ENCODE data around the gene ERBB2.

ERBB2 gene

GRCh38 chr17:39738568-39738901 is 38.7 kb downstream of the ERBB2 start:
- H3K4me1 ChIP-seq (ENCODE audit: control insufficient read depth in 1 of 2, insufficient read depth in 2 of 2, low read length in 2 of 2), result peaks cover 16 to 26% of the 10 kb centered on the region in 2 donors
- H3K36me3 ChIP-seq (ENCODE audit: control insufficient read depth in 1 of 2, insufficient read depth in 2 of 2, low read length in 2 of 2), result peaks cover 5 to 10% of the 10 kb centered on the region in 2 donors
- peaks cover 0 to 4% of the 10 kb centered on the region in 2 donors for H3K27me3 ChIP-seq (ENCODE audit: control insufficient read depth in 1 of 2, insufficient read depth in 2 of 2, low read length in 2 of 2)
- no peaks in the 10 kb centered on the region for H3K9me3 ChIP-seq (ENCODE audit: control insufficient read depth in 1 of 2, low read length in 2 of 2)
- H3K4me3 ChIP-seq (ENCODE audit: low read depth in 1 of 2, low read length in 2 of 2), result peak overlapping the region; percentile 75 to 82
- peak overlapping the region; percentile 86 to 88 for H3K9ac ChIP-seq (ENCODE audit: low read depth in 1 of 2, low read length in 2 of 2)
- H3K27ac ChIP-seq (ENCODE audit: low read depth, low read length), result peak overlapping the region; percentile 86

GRCh38 chr17:39738983-39739884 is 39.4 kb downstream of the ERBB2 start:
- Histone ChIP-seq H3K27ac (ENCODE audit: low read depth, low read length) (peak overlapping the region; percentile 86), H3K36me3 (ENCODE audit: control insufficient read depth in 1 of 2, insufficient read depth in 2 of 2, low read length in 2 of 2) (peaks cover 5 to 14% of the 10 kb centered on the region in 2 donors), H3K9me3 (ENCODE audit: control insufficient read depth in 1 of 2, low read length in 2 of 2) (no peaks in the 10 kb centered on the region), H3K9ac (ENCODE audit: low read depth in 1 of 2, low read length in 2 of 2) (peak overlapping the region; percentile 72 to 88), H3K27me3 (ENCODE audit: control insufficient read depth in 1 of 2, insufficient read depth in 2 of 2, low read length in 2 of 2) (peaks cover 0 to 4% of the 10 kb centered on the region in 2 donors), H3K4me1 (ENCODE audit: control insufficient read depth in 1 of 2, insufficient read depth in 2 of 2, low read length in 2 of 2) (peaks cover 16 to 26% of the 10 kb centered on the region in 2 donors), H3K4me3 (ENCODE audit: low read depth in 1 of 2, low read length in 2 of 2) (peak overlapping the region; percentile 75 to 82)

GRCh38 chr17:39739885-39740356 is 40.1 kb downstream of the ERBB2 start:
- Histone ChIP-seq H3K9ac (ENCODE audit: low read depth in 1 of 2, low read length in 2 of 2) (peak overlapping the region; percentile 72 to 88), H3K9me3 (ENCODE audit: control insufficient read depth in 1 of 2, low read length in 2 of 2) (no peaks in the 10 kb centered on the region), H3K4me3 (ENCODE audit: low read depth in 1 of 2, low read length in 2 of 2) (peak overlapping the region; percentile 75 to 79), H3K27ac (ENCODE audit: low read depth, low read length) (peak overlapping the region; percentile 84), H3K4me1 (ENCODE audit: control insufficient read depth in 1 of 2, insufficient read depth in 2 of 2, low read length in 2 of 2) (peaks cover 16 to 26% of the 10 kb centered on the region in 2 donors), H3K27me3 (ENCODE audit: control insufficient read depth in 1 of 2, insufficient read depth in 2 of 2, low read length in 2 of 2) (peaks cover 0 to 4% of the 10 kb centered on the region in 2 donors), H3K36me3 (ENCODE audit: control insufficient read depth in 1 of 2, insufficient read depth in 2 of 2, low read length in 2 of 2) (peaks cover 11 to 20% of the 10 kb centered on the region in 2 donors)

GRCh38 chr17:39740357-39741111 is 40.7 kb downstream of the ERBB2 start:
- peak overlapping the region; percentile 72 to 88 for H3K9ac ChIP-seq (ENCODE audit: low read depth in 1 of 2, low read length in 2 of 2)
- H3K36me3 ChIP-seq (ENCODE audit: control insufficient read depth in 1 of 2, insufficient read depth in 2 of 2, low read length in 2 of 2), result peaks cover 13 to 23% of the 10 kb centered on the region in 2 donors
- no peaks in the 10 kb centered on the region for H3K9me3 ChIP-seq (ENCODE audit: control insufficient read depth in 1 of 2, low read length in 2 of 2)
- peak overlapping the region; percentile 75 to 79 for H3K4me3 ChIP-seq (ENCODE audit: low read depth in 1 of 2, low read length in 2 of 2)
- H3K4me1 ChIP-seq (ENCODE audit: control insufficient read depth in 1 of 2, insufficient read depth in 2 of 2, low read length in 2 of 2), result peaks cover 16 to 26% of the 10 kb centered on the region in 2 donors
- H3K27me3 ChIP-seq (ENCODE audit: control insufficient read depth in 1 of 2, insufficient read depth in 2 of 2, low read length in 2 of 2), result peaks cover 0 to 4% of the 10 kb centered on the region in 2 donors
- peak overlapping the region; percentile 84 for H3K27ac ChIP-seq (ENCODE audit: low read depth, low read length)

- Histone ChIP-seq H3K36me3 (ENCODE audit: control insufficient read depth in 1 of 2, insufficient read depth in 2 of 2, low read length in 2 of 2) (peaks cover 13 to 23% of the 10 kb centered on the region in 2 donors), H3K4me3 (ENCODE audit: low read depth in 1 of 2, low read length in 2 of 2) (no peak overlapping the region), H3K4me1 (ENCODE audit: control insufficient read depth in 1 of 2, insufficient read depth in 2 of 2, low read length in 2 of 2) (peaks cover 5 to 15% of the 10 kb centered on the region in 2 donors), H3K27ac (ENCODE audit: low read depth, low read length) (no peak overlapping the region), H3K27me3 (ENCODE audit: control insufficient read depth in 1 of 2, insufficient read depth in 2 of 2, low read length in 2 of 2) (peaks cover 0 to 4% of the 10 kb centered on the region in 2 donors), H3K9me3 (ENCODE audit: control insufficient read depth in 1 of 2, low read length in 2 of 2) (no peaks in the 10 kb centered on the region), H3K9ac (ENCODE audit: low read depth in 1 of 2, low read length in 2 of 2) (no peak overlapping the region)
Observed at GRCh38 chr17:39742126-39742855, 42.4 kb downstream of the ERBB2 start.

GRCh38 chr17:39742856-39743436 is 43.1 kb downstream of the ERBB2 start:
- Histone ChIP-seq H3K9me3 (ENCODE audit: control insufficient read depth in 1 of 2, low read length in 2 of 2) (no peaks in the 10 kb centered on the region), H3K27me3 (ENCODE audit: control insufficient read depth in 1 of 2, insufficient read depth in 2 of 2, low read length in 2 of 2) (peaks cover 0 to 4% of the 10 kb centered on the region in 2 donors), H3K4me1 (ENCODE audit: control insufficient read depth in 1 of 2, insufficient read depth in 2 of 2, low read length in 2 of 2) (peaks cover 5 to 12% of the 10 kb centered on the region in 2 donors), H3K4me3 (ENCODE audit: low read depth in 1 of 2, low read length in 2 of 2) (no peak overlapping the region), H3K36me3 (ENCODE audit: control insufficient read depth in 1 of 2, insufficient read depth in 2 of 2, low read length in 2 of 2) (peaks cover 13 to 28% of the 10 kb centered on the region in 2 donors), H3K27ac (ENCODE audit: low read depth, low read length) (no peak overlapping the region), H3K9ac (ENCODE audit: low read depth in 1 of 2, low read length in 2 of 2) (no peak overlapping the region)

GRCh38 chr17:39744075-39744835 is 44.4 kb downstream of the ERBB2 start:
- peaks cover 0 to 4% of the 10 kb centered on the region in 2 donors for H3K27me3 ChIP-seq (ENCODE audit: control insufficient read depth in 1 of 2, insufficient read depth in 2 of 2, low read length in 2 of 2)
- H3K9ac ChIP-seq (ENCODE audit: low read depth in 1 of 2, low read length in 2 of 2), result no peak overlapping the region
- H3K4me3 ChIP-seq (ENCODE audit: low read depth in 1 of 2, low read length in 2 of 2), result no peak overlapping the region
- peaks cover 5 to 12% of the 10 kb centered on the region in 2 donors for H3K4me1 ChIP-seq (ENCODE audit: control insufficient read depth in 1 of 2, insufficient read depth in 2 of 2, low read length in 2 of 2)
- peaks cover 13 to 28% of the 10 kb centered on the region in 2 donors for H3K36me3 ChIP-seq (ENCODE audit: control insufficient read depth in 1 of 2, insufficient read depth in 2 of 2, low read length in 2 of 2)
- H3K9me3 ChIP-seq (ENCODE audit: control insufficient read depth in 1 of 2, low read length in 2 of 2), result no peaks in the 10 kb centered on the region
- no peak overlapping the region for H3K27ac ChIP-seq (ENCODE audit: low read depth, low read length)

GRCh38 chr17:39744836-39745215 is 45.0 kb downstream of the ERBB2 start:
- Histone ChIP-seq H3K9me3 (ENCODE audit: control insufficient read depth in 1 of 2, low read length in 2 of 2) (no peaks in the 10 kb centered on the region), H3K27ac (ENCODE audit: low read depth, low read length) (no peak overlapping the region), H3K27me3 (ENCODE audit: control insufficient read depth in 1 of 2, insufficient read depth in 2 of 2, low read length in 2 of 2) (peaks cover 0 to 4% of the 10 kb centered on the region in 2 donors), H3K4me1 (ENCODE audit: control insufficient read depth in 1 of 2, insufficient read depth in 2 of 2, low read length in 2 of 2) (peaks cover 5 to 12% of the 10 kb centered on the region in 2 donors), H3K9ac (ENCODE audit: low read depth in 1 of 2, low read length in 2 of 2) (no peak overlapping the region), H3K36me3 (ENCODE audit: control insufficient read depth in 1 of 2, insufficient read depth in 2 of 2, low read length in 2 of 2) (peaks cover 13 to 28% of the 10 kb centered on the region in 2 donors), H3K4me3 (ENCODE audit: low read depth in 1 of 2, low read length in 2 of 2) (no peak overlapping the region)
